Osteocyte (in vitro differentiated cells): ENCODE data around the gene ANKRD65. TPM values are rescaled to one million over a fixed set of nuclear protein-coding genes. Genes with fewer than 3 reads are reported as not detected.

Source experiments
- DNase-seq: peaks from one replicate; pipeline ENCODE4 v3.0.0; 2021; ENCODE audit warnings: mixed read lengths; ENCODE audit not compliant: unreplicated experiment; ENCODE audit errors: extremely low spot score
- H3K27ac Mint-ChIP-seq: one replicate; pipeline ENCODE4 v1.8.0; 2021; ENCODE audit warnings: mild to moderate bottlenecking, mixed read lengths; ENCODE audit not compliant: unreplicated experiment
- H3K27me3 Mint-ChIP-seq: one replicate; pipeline ENCODE4 v1.8.0; 2021; ENCODE audit warnings: mixed read lengths; ENCODE audit not compliant: unreplicated experiment
- H3K36me3 Mint-ChIP-seq: one replicate; pipeline ENCODE4 v1.8.0; 2021; ENCODE audit warnings: mixed read lengths; ENCODE audit not compliant: unreplicated experiment
- H3K4me1 Mint-ChIP-seq: one replicate; pipeline ENCODE4 v1.8.0; 2021; ENCODE audit warnings: mixed read lengths; ENCODE audit not compliant: unreplicated experiment
- H3K4me3 Mint-ChIP-seq: one replicate; pipeline ENCODE4 v1.8.0; 2021; ENCODE audit warnings: mild to moderate bottlenecking, moderate library complexity, mixed read lengths; ENCODE audit not compliant: unreplicated experiment
- H3K9me3 Mint-ChIP-seq: one replicate; pipeline ENCODE4 v1.8.0; 2021; ENCODE audit warnings: mixed read lengths; ENCODE audit not compliant: unreplicated experiment
- total RNA-seq: library from RNA; stranded (reverse); gene quantifications from 2 replicates; pipeline ENCODE4 v1.2.1, GENCODE V29; 2021
- TF ChIP-seq, protein P1 (sequence below): fragments of 200-600 bp; sonication (generic); IDR thresholded peaks from 2 replicates; pipeline ENCODE4 v1.5.0; 2021; ENCODE audit warnings: antibody characterized with exemption, mild to moderate bottlenecking, moderate library complexity

The ANKRD65 gene
- total RNA-seq, 1 donor from 2014 or later = 0.21 TPM

DNA sequence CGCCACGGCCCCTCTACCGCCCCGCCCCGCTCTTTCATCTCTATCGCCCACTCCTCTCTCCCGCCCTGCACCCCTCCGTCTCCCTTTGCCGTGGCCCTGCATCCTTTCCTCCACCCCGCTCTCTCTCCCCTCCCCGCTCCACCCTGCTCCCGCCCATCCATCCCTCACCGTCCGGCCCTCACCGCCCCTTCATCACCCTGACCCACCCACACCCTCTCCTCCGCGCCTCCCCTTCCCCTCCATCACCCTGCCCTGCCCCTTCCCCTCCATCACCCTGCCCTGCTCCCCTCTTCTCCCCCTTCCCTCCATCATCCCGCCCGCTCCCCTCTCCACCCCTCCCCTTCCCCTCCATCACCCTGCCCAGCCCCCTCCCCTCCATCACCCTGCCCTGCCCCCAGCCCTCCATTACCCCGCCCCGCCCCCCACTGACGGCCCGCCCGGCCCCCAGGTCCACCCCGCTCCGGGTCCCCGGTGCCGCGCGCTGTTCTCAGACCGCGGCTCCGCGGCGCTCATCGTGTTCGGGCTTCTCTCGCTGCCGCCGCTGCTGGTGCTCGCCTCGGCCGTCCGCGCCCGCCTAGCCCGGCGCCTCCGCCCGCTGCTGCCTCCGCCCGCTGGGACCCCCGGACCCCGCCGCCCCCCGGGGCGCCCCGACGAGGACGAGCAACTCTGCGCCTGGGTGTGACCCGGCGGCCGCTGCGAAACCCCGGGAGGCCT is 6.2 kb upstream of the ANKRD65 start:
- TF ChIP-seq, protein P1, sequence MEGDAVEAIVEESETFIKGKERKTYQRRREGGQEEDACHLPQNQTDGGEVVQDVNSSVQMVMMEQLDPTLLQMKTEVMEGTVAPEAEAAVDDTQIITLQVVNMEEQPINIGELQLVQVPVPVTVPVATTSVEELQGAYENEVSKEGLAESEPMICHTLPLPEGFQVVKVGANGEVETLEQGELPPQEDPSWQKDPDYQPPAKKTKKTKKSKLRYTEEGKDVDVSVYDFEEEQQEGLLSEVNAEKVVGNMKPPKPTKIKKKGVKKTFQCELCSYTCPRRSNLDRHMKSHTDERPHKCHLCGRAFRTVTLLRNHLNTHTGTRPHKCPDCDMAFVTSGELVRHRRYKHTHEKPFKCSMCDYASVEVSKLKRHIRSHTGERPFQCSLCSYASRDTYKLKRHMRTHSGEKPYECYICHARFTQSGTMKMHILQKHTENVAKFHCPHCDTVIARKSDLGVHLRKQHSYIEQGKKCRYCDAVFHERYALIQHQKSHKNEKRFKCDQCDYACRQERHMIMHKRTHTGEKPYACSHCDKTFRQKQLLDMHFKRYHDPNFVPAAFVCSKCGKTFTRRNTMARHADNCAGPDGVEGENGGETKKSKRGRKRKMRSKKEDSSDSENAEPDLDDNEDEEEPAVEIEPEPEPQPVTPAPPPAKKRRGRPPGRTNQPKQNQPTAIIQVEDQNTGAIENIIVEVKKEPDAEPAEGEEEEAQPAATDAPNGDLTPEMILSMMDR = no peak
- Mint-ChIP-seq H3K4me1 (peaks cover 26% of the 10 kb centered on the region), H3K9me3 (no peaks in the 10 kb centered on the region), H3K27me3 (no peaks in the 10 kb centered on the region), H3K27ac (no peak overlapping the region), H3K36me3 (no peaks in the 10 kb centered on the region), H3K4me3 (no peak overlapping the region)
- peak; percentile 84 for DNase-seq

DNA sequence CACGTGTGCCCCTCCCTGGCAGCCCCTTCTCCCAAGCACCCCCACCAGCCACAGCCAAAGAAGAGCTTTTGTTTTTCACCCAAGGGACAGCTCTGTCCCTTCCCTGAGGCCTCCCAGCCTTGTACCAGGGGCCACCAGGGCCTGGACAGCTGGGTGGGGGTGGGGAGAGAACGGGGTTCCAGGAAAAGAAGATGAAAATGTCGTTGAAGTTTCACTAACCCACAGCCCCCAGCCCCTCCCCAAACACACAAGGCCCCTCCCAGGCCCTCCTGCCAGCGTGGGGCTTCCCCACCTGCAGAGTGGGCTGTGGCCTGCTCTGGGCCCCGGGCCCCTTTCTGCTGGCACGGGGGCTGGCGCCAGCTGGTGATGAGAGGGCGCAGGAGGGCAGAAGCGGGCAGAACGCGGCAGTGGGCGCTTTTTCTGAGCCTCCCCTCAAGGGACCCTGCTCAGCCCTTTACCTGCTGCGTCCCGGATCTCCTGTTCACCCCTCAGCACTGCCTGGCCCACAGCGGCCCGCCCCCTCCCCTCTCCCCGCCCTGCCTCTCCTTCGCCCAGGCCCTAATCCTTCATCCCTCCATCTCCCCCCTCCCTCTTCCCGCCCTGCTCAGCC is 5.5 kb upstream of the ANKRD65 start:
- Mint-ChIP-seq H3K36me3 (no peaks in the 10 kb centered on the region), H3K4me1 (peaks cover 21% of the 10 kb centered on the region), H3K9me3 (no peaks in the 10 kb centered on the region), H3K4me3 (no peak overlapping the region), H3K27ac (no peak overlapping the region), H3K27me3 (no peaks in the 10 kb centered on the region)
- no peak for DNase-seq
- TF ChIP-seq, protein P1 = no peak

DNA sequence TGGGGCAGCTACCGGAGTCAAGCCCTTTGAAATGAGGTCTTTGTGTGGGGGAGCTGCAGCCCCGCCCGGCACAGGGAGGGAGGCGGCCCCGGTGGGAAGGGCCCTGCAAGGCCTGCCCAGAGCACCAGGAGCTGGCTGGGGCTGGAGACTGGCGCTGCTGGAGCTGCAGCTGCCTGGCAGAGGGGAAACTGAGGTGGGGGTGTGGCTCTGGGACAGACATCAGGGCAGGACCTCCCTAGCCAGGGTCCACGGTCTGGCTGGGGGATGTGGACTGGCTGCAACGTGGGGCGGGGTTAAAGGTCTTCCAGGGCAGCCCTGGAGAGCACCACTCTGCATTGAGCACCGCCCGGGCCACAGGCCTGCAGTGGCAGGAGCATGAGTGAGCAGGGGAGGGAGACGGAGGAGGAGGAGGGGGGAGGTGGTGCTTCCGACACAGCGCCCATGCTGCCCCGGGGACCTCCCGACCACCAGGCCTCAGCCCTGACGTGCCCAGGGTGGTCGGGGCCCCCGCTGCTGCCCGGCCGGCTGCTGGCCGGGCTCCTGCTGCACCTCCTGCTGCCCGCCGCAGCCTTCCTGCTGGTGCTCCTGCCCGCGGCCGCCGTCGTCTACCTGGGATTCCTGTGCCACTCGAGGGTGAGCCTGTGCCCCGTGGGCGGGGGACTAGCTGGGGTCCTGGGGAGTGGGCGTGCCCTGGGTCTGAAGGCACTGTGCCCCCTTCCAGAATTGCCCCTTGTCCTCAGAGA is 4.8 kb upstream of the ANKRD65 start:
- no peak overlapping the region for H3K4me3 Mint-ChIP-seq
- DNase-seq = no peak
- no peaks in the 10 kb centered on the region for H3K9me3 Mint-ChIP-seq
- H3K36me3 Mint-ChIP-seq = no peaks in the 10 kb centered on the region
- H3K27ac Mint-ChIP-seq = no peak overlapping the region
- TF ChIP-seq, protein P1 = no peak
- H3K27me3 Mint-ChIP-seq = no peaks in the 10 kb centered on the region
- peaks cover 16% of the 10 kb centered on the region for H3K4me1 Mint-ChIP-seq

DNA sequence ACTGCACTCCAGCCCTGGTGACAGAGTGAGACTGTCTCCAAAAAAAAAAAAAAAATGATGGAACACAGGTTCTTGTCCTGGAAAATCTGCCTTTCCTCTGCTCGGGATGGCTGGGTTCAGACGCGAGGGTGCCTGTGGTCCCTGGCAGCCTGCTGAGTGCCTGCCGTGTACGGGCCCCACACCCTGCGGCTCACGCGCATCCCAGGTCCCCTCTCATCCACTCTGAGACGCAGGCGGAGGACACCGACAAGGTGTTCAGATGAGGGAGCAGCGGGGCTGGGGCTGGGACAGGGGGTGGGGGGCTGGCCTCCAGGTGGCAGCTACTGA is 4.3 kb upstream of the ANKRD65 start:
- TF ChIP-seq, protein P1 = no peak
- peaks cover 12% of the 10 kb centered on the region for H3K4me1 Mint-ChIP-seq
- no peaks in the 10 kb centered on the region for H3K27me3 Mint-ChIP-seq
- no peaks in the 10 kb centered on the region for H3K9me3 Mint-ChIP-seq
- no peak overlapping the region for H3K4me3 Mint-ChIP-seq
- no peaks in the 10 kb centered on the region for H3K36me3 Mint-ChIP-seq
- H3K27ac Mint-ChIP-seq = no peak overlapping the region
- DNase-seq = no peak

DNA sequence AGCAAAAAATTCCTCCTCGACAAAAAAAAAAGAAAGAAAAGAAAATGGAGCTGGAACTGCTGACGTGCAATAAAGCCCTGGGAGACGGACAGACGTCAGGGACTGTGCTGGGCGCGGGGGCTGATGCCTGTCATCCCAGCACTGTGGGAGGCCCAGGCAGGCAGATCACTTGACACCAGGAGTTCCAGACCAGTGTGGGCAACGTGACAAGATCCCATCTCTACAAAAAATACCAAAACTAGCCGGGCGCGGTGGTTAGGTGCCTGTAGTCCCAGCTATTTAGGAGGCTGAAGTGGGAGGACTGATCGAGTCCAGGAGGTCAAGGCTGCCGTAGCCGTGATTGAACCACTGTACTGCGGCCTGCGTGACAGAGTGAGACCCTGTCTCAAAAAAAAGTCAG is 3.6 kb upstream of the ANKRD65 start:
- no peak overlapping the region for H3K27ac Mint-ChIP-seq
- no peaks in the 10 kb centered on the region for H3K27me3 Mint-ChIP-seq
- no peak overlapping the region for H3K4me3 Mint-ChIP-seq
- H3K4me1 Mint-ChIP-seq = peaks cover 5% of the 10 kb centered on the region
- H3K9me3 Mint-ChIP-seq = no peaks in the 10 kb centered on the region
- no peak for DNase-seq
- no peaks in the 10 kb centered on the region for H3K36me3 Mint-ChIP-seq
- TF ChIP-seq, protein P1 = no peak
